Tibial nerve (tissue), 4 donors: ENCODE data around the gene CRYBA1.

Experiments
- CTCF ChIP-seq, 5 experiments: fragments of 200-600 bp in 3 of 5; fragments of 450-650 bp in 2 of 5; sonication (generic) in 3 of 5; IDR thresholded peaks; one replicate each; pipeline ENCODE4 v1.5.1; 2016 to 2019; ENCODE audit warnings: antibody characterized with exemption in 5 of 5, mild to moderate bottlenecking in 3 of 5, moderate library complexity in 2 of 5
- EP300 ChIP-seq, 2 donors: sonication (generic); formaldehyde crosslinking; IDR thresholded peaks; one replicate each; pipeline ENCODE4 v1.6.1; 2017; ENCODE audit warnings: antibody characterized with exemption in 2 of 2, mild to moderate bottlenecking in 1 of 2
- POLR2A ChIP-seq, 2 donors: fragments of 450-650 bp; IDR thresholded peaks; one replicate each; pipeline ENCODE4 v1.6.1; 2017; ENCODE audit warnings: antibody characterized with exemption in 2 of 2, mild to moderate bottlenecking in 2 of 2, moderate library complexity in 2 of 2

GRCh38 chr17:29197516-29198272, 49.0 kb upstream of the CRYBA1 start:
- TF ChIP-seq CTCF (IDR thresholded peaks at IDR 0.05) (no peak), POLR2A (IDR thresholded peaks at IDR 0.05) (no peak), EP300 (IDR thresholded peaks at IDR 0.05) (no peak)
